K562 (cell line): ENCODE measurements around the gene RCOR2. TPM values are rescaled to one million over a fixed set of nuclear protein-coding genes. Genes with fewer than 3 reads are reported as not detected.

Experiments used
- DIDO1 ChIP-seq: fragments of 450-650 bp; IDR thresholded peaks from 2 replicates; pipeline ENCODE4 v1.6.1; 2016; ENCODE audit warnings: low read depth, missing biosample characterization, missing genetic modification characterization
- GABPB1 ChIP-seq: sonication (generic); formaldehyde crosslinking; IDR thresholded peaks from 2 replicates; pipeline ENCODE4 v1.8.0; 2022; ENCODE audit warnings: mild to moderate bottlenecking, missing genetic modification reagents
- GATA2 ChIP-seq: sonication (generic); formaldehyde crosslinking; IDR thresholded peaks from 2 replicates; pipeline ENCODE4 v1.4.0; 2020; ENCODE audit warnings: mild to moderate bottlenecking, missing genetic modification reagents
- L3MBTL2 ChIP-seq: fragments of 450-650 bp; IDR thresholded peaks from 2 replicates; pipeline ENCODE4 v1.6.1; 2016; ENCODE audit warnings: mild to moderate bottlenecking, moderate library complexity
- MXI1 ChIP-seq: IDR thresholded peaks from 2 replicates; pipeline ENCODE4 v1.6.1; 2011; ENCODE audit warnings: low read depth, mild to moderate bottlenecking, improper control_type of control experiment, low read length
- NFIC ChIP-seq: fragments of 450-650 bp; IDR thresholded peaks from 2 replicates; pipeline ENCODE4 v1.6.1; 2017; ENCODE audit warnings: mild to moderate bottlenecking, inconsistent platforms
- RBFOX2 ChIP-seq: fragments of 200-400 bp; formaldehyde crosslinking; IDR thresholded peaks from 2 replicates; pipeline ENCODE4 v1.6.1; 2017; ENCODE audit warnings: low read depth, mild to moderate bottlenecking, low read length, moderate library complexity
- TBL1XR1 ChIP-seq, 2 experiments: IDR thresholded peaks; 2 replicates each; pipeline ENCODE4 v1.6.1; 2012; ENCODE audit warnings: improper control_type of control experiment in 2 of 2, low read length in 2 of 2, mild to moderate bottlenecking in 1 of 2
- ZFX ChIP-seq: sonication (generic); formaldehyde crosslinking; IDR thresholded peaks from 2 replicates; pipeline ENCODE4 v1.8.0; 2022; ENCODE audit warnings: mild to moderate bottlenecking, missing genetic modification reagents, moderate library complexity
- polyA plus RNA-seq, 8 experiments: library from polyadenylated mRNA; depleted of rRNA in 4 of 8; stranded (reverse) in 5 of 8; unstranded in 3 of 8; fragments of >200 nt; fragmentation: Nextera tagmentation in 2 of 8; fragmentation: Illumina TruSeq in 1 of 8; extraction: Ambion mirVana in 2 of 8; extraction: Trizol in 1 of 8; gene quantifications; 2 replicates each; pipeline versions ENCODE4 v1.2.1 to v1.2.3, GENCODE V29; 2011 to 2014; ENCODE audit warnings: inconsistent platforms in 1 of 8, missing spikeins in 1 of 8
- total RNA-seq, 7 experiments: library from RNA; depleted of rRNA in 6 of 7; stranded (reverse); fragments of >200 nt in 6 of 7; fragmentation: Illumina TruSeq in 2 of 7; extraction: Trizol in 2 of 7; gene quantifications; 2 replicates each; pipeline versions ENCODE4 v1.2.1 to v1.2.3, GENCODE V29; 2011 to 2021; ENCODE audit warnings: low replicate concordance in 1 of 7
- TF ChIP-seq, protein P1 (sequence below): fragments of 450-650 bp; IDR thresholded peaks from 2 replicates; pipeline ENCODE4 v1.6.1; 2016; ENCODE audit warnings: mild to moderate bottlenecking, moderate library complexity
- TF ChIP-seq, protein P2 (sequence below): fragments of 450-650 bp; IDR thresholded peaks from 2 replicates; pipeline ENCODE4 v1.6.1; 2016; ENCODE audit warnings: mild to moderate bottlenecking
- TF ChIP-seq, protein P3 (sequence below): sonication (generic); formaldehyde crosslinking; IDR thresholded peaks from 2 replicates; pipeline ENCODE4 v1.8.1; 2022; ENCODE audit warnings: missing genetic modification reagents

The RCOR2 gene
- total and polyA plus RNA-seq, 9 of the 15 experiments (the other 6 are each of a cell fraction or from before 2014, with no cell fraction given), result 0.04 to 6.5 (median 2.5) TPM; not detected in 1

DNA sequence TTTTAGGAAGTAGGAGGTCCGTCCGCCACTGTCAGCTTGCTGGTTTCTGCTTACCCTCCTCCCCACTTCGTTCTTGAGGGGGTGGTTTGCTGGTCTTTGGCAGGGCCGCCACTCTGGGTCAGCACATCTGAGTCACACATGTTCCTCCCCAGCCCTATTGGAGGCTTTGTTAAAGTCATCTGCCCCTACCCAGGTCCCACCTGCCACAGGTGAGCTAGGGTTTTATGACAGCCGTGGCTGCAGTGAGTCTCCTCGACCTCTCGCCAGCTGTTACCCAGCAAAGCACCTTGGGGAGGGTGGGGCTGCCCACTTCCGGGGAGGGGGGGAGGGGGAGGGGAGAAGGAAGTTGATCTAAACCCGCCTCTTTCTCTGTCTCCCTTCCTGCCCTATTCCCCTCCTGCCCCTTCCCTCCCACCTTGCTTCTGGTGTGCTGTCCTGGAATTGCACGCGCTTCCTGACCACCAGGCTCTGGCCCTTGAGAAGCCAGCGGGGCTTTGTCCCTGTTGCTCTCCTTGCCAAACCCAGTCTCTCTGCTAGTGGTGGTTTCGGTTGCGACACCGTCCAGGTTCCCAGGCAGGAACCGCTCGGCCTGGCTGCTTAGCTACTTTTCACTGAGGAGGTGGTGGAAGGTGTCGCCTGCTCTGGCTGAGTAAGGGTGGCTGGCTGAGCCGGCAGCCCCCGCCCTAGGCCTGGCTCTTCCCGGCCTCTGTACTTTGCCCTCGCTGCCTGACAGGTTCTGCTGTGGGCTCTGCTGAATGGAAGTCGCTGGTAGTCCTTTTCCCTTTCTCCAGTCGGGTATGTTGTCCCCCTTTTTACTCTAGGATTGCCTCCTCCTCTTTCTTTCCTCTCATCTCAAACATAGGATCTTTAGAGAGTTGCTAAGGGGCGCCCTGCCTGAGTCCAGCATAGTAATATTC is 28.5 kb downstream of the RCOR2 start (continued):
- TF ChIP-seq, protein P1, sequence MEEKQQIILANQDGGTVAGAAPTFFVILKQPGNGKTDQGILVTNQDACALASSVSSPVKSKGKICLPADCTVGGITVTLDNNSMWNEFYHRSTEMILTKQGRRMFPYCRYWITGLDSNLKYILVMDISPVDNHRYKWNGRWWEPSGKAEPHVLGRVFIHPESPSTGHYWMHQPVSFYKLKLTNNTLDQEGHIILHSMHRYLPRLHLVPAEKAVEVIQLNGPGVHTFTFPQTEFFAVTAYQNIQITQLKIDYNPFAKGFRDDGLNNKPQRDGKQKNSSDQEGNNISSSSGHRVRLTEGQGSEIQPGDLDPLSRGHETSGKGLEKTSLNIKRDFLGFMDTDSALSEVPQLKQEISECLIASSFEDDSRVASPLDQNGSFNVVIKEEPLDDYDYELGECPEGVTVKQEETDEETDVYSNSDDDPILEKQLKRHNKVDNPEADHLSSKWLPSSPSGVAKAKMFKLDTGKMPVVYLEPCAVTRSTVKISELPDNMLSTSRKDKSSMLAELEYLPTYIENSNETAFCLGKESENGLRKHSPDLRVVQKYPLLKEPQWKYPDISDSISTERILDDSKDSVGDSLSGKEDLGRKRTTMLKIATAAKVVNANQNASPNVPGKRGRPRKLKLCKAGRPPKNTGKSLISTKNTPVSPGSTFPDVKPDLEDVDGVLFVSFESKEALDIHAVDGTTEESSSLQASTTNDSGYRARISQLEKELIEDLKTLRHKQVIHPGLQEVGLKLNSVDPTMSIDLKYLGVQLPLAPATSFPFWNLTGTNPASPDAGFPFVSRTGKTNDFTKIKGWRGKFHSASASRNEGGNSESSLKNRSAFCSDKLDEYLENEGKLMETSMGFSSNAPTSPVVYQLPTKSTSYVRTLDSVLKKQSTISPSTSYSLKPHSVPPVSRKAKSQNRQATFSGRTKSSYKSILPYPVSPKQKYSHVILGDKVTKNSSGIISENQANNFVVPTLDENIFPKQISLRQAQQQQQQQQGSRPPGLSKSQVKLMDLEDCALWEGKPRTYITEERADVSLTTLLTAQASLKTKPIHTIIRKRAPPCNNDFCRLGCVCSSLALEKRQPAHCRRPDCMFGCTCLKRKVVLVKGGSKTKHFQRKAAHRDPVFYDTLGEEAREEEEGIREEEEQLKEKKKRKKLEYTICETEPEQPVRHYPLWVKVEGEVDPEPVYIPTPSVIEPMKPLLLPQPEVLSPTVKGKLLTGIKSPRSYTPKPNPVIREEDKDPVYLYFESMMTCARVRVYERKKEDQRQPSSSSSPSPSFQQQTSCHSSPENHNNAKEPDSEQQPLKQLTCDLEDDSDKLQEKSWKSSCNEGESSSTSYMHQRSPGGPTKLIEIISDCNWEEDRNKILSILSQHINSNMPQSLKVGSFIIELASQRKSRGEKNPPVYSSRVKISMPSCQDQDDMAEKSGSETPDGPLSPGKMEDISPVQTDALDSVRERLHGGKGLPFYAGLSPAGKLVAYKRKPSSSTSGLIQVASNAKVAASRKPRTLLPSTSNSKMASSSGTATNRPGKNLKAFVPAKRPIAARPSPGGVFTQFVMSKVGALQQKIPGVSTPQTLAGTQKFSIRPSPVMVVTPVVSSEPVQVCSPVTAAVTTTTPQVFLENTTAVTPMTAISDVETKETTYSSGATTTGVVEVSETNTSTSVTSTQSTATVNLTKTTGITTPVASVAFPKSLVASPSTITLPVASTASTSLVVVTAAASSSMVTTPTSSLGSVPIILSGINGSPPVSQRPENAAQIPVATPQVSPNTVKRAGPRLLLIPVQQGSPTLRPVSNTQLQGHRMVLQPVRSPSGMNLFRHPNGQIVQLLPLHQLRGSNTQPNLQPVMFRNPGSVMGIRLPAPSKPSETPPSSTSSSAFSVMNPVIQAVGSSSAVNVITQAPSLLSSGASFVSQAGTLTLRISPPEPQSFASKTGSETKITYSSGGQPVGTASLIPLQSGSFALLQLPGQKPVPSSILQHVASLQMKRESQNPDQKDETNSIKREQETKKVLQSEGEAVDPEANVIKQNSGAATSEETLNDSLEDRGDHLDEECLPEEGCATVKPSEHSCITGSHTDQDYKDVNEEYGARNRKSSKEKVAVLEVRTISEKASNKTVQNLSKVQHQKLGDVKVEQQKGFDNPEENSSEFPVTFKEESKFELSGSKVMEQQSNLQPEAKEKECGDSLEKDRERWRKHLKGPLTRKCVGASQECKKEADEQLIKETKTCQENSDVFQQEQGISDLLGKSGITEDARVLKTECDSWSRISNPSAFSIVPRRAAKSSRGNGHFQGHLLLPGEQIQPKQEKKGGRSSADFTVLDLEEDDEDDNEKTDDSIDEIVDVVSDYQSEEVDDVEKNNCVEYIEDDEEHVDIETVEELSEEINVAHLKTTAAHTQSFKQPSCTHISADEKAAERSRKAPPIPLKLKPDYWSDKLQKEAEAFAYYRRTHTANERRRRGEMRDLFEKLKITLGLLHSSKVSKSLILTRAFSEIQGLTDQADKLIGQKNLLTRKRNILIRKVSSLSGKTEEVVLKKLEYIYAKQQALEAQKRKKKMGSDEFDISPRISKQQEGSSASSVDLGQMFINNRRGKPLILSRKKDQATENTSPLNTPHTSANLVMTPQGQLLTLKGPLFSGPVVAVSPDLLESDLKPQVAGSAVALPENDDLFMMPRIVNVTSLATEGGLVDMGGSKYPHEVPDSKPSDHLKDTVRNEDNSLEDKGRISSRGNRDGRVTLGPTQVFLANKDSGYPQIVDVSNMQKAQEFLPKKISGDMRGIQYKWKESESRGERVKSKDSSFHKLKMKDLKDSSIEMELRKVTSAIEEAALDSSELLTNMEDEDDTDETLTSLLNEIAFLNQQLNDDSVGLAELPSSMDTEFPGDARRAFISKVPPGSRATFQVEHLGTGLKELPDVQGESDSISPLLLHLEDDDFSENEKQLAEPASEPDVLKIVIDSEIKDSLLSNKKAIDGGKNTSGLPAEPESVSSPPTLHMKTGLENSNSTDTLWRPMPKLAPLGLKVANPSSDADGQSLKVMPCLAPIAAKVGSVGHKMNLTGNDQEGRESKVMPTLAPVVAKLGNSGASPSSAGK, result no peak; the same call in 1 of the 2 replicates
- TF ChIP-seq GATA2 (no peak), GABPB1 (CRISPR knock-in tag) (no peak; the same call in none of the 2 replicates), L3MBTL2 (no peak), ZFX (no peak), DIDO1 (tag) (no peak), NFIC (no peak), RBFOX2 (peak; percentile 64), TBL1XR1 (IDR thresholded peaks at IDR 0.05; ENCODE audit: low read length in 2 of 2) (no peak), MXI1 (no peak)
- TF ChIP-seq, protein P2, sequence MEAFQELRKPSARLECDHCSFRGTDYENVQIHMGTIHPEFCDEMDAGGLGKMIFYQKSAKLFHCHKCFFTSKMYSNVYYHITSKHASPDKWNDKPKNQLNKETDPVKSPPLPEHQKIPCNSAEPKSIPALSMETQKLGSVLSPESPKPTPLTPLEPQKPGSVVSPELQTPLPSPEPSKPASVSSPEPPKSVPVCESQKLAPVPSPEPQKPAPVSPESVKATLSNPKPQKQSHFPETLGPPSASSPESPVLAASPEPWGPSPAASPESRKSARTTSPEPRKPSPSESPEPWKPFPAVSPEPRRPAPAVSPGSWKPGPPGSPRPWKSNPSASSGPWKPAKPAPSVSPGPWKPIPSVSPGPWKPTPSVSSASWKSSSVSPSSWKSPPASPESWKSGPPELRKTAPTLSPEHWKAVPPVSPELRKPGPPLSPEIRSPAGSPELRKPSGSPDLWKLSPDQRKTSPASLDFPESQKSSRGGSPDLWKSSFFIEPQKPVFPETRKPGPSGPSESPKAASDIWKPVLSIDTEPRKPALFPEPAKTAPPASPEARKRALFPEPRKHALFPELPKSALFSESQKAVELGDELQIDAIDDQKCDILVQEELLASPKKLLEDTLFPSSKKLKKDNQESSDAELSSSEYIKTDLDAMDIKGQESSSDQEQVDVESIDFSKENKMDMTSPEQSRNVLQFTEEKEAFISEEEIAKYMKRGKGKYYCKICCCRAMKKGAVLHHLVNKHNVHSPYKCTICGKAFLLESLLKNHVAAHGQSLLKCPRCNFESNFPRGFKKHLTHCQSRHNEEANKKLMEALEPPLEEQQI, result no peak
- TF ChIP-seq, protein P3, sequence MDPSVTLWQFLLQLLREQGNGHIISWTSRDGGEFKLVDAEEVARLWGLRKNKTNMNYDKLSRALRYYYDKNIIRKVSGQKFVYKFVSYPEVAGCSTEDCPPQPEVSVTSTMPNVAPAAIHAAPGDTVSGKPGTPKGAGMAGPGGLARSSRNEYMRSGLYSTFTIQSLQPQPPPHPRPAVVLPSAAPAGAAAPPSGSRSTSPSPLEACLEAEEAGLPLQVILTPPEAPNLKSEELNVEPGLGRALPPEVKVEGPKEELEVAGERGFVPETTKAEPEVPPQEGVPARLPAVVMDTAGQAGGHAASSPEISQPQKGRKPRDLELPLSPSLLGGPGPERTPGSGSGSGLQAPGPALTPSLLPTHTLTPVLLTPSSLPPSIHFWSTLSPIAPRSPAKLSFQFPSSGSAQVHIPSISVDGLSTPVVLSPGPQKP (CRISPR knock-in tag), result no peak
